Ectodermal cell (in vitro differentiated cells): ENCODE data around the gene COL6A3.

Experiments
- H3K27ac ChIP-seq: 2 replicates; pipeline ENCODE4 v1.7.0; 2013; ENCODE audit warnings: mild to moderate bottlenecking, low read depth, low read length; ENCODE audit not compliant: insufficient read depth, poor library complexity, severe bottlenecking
- H3K27me3 ChIP-seq: 2 replicates; pipeline ENCODE4 v1.7.0; 2013; ENCODE audit warnings: mild to moderate bottlenecking, low read length; ENCODE audit not compliant: insufficient read depth, control insufficient read depth, poor library complexity, severe bottlenecking
- H3K36me3 ChIP-seq: one replicate; pipeline ENCODE4 v1.7.0; 2013; ENCODE audit warnings: low read length; ENCODE audit not compliant: control insufficient read depth, insufficient read depth
- H3K4me1 ChIP-seq: one replicate; pipeline ENCODE4 v1.7.0; 2013; ENCODE audit warnings: low read length; ENCODE audit not compliant: control insufficient read depth, insufficient read depth
- H3K4me3 ChIP-seq: 2 replicates; pipeline ENCODE4 v1.7.0; 2013; ENCODE audit warnings: low read depth, low read length, control low read depth; ENCODE audit not compliant: insufficient read depth
- H3K9me3 ChIP-seq: 2 replicates; pipeline ENCODE4 v1.7.0; 2013; ENCODE audit warnings: mild to moderate bottlenecking, low read length, moderate library complexity; ENCODE audit not compliant: control insufficient read depth
- WGBS, 2 experiments: methylation state at CpG; one replicate each; pipeline ENCODE4 v1.1.7; 2013; ENCODE audit warnings: missing lambda C conversion rate in 2 of 2; 5-methylcytosine and 5-hydroxymethylcytosine counted together

COL6A3 gene

DNA sequence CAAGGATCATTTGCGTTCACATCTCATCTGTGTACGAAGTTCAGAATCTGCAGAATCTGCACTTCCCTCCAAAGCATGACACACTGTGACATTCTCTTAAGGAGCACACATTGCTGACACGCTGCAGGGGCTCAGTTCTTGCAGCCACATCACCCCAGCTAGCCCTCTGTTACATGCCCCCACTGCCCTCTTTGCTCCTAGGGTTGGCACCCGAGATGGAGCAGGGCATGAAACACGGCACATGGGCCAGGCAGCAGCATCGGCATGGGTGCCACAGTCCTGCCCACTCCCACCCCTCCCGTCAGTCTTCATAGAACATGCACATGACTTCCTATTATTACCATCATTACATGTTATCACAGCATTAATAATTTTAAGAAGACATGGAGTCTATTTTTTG is 76.4 kb downstream of the COL6A3 start:
- no peak overlapping the region for H3K27ac ChIP-seq
- no peaks in the 10 kb centered on the region for H3K4me1 ChIP-seq
- H3K9me3 ChIP-seq: no peaks in the 10 kb centered on the region
- WGBS, 2 experiments: 93 to 95% methylated on average over 7 of the region's 7 CpGs
- H3K36me3 ChIP-seq: no peaks in the 10 kb centered on the region
- H3K27me3 ChIP-seq: no peaks in the 10 kb centered on the region
- no peak overlapping the region for H3K4me3 ChIP-seq

- H3K27me3 ChIP-seq: no peaks in the 10 kb centered on the region
- no peak overlapping the region for H3K27ac ChIP-seq
- H3K9me3 ChIP-seq: no peaks in the 10 kb centered on the region
- 93% methylated on average over 16 of the region's 16 CpGs for WGBS, 2 experiments
- no peaks in the 10 kb centered on the region for H3K4me1 ChIP-seq
- H3K4me3 ChIP-seq: no peak overlapping the region
- H3K36me3 ChIP-seq: no peaks in the 10 kb centered on the region
Observed at GRCh38 chr2:237336131-237336530, 77.8 kb downstream of the COL6A3 start.

DNA sequence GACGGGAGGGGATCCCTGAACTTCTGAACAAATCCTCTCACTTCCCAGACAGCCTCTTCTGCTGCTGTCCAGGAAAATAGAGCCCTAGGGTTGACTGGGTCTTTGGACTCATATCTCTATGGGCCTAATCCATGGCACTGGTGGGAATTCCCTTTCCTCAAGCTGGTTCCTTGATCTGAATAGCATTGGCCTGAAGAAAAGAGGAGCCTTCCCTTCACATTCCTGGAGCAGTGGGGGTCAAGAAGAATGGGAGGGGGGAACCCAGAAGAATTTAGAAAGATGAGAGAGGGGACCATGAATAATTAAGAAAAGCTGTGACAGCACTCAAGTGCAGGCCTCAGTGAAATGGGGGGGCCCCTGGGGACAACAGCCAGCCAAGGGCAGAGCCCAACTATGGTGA is 80.2 kb downstream of the COL6A3 start:
- Histone ChIP-seq H3K27ac (no peak overlapping the region), H3K4me1 (no peaks in the 10 kb centered on the region), H3K9me3 (no peaks in the 10 kb centered on the region), H3K4me3 (no peak overlapping the region), H3K36me3 (no peaks in the 10 kb centered on the region), H3K27me3 (no peaks in the 10 kb centered on the region)
- 95% methylated on average over 1 of the region's 1 CpG for WGBS, 2 experiments

- H3K27me3 ChIP-seq: no peaks in the 10 kb centered on the region
- WGBS, 2 experiments: 55 to 61% methylated on average over 4 of the region's 4 CpGs
- H3K4me3 ChIP-seq: no peak overlapping the region
- H3K27ac ChIP-seq: no peak overlapping the region
- no peaks in the 10 kb centered on the region for H3K36me3 ChIP-seq
- H3K4me1 ChIP-seq: no peaks in the 10 kb centered on the region
- H3K9me3 ChIP-seq: no peaks in the 10 kb centered on the region
Observed at GRCh38 chr2:237330541-237330940, 83.4 kb downstream of the COL6A3 start.

DNA sequence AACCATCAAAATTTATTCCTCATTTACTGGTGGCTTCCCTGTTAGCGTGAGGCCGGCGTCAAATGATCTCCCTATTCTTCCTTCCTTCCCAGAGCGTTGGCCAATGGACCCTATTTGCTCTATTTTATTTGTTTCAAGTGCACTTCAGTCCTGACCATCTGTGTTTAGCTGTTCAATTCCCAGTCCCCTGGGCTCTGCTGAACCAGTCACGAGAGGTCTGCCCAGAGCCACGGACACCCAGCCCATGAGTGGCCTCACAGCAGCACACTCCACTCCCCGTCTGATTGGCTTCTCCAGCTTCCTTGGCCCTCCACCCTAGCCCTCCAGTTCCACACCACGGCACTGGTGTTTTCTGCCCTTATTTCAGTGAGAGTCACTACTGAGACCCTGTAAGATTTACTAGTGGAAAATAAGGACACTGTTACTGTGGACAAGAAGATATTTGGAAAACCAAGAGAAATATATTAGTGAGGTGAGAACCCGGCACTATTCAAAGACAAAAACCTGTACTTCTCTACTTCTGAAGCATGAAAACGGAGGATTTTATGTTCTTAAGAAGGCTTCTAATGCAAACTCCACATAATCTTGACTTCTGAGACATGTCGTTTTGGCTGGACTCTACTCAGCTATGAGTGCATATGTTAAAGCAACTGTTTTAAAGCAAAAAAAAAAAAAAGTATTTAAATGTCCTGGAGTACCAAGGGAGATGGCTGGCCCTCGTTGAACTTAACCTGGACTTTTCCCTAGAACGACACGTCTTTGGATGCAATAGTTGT is 86.6 kb downstream of the COL6A3 start:
- H3K4me1 ChIP-seq: no peaks in the 10 kb centered on the region
- H3K36me3 ChIP-seq: no peaks in the 10 kb centered on the region
- H3K27me3 ChIP-seq: no peaks in the 10 kb centered on the region
- WGBS, 2 experiments: 93 to 94% methylated on average over 14 of the region's 14 CpGs
- no peak overlapping the region for H3K4me3 ChIP-seq
- H3K27ac ChIP-seq: no peak overlapping the region
- H3K9me3 ChIP-seq: no peaks in the 10 kb centered on the region

DNA sequence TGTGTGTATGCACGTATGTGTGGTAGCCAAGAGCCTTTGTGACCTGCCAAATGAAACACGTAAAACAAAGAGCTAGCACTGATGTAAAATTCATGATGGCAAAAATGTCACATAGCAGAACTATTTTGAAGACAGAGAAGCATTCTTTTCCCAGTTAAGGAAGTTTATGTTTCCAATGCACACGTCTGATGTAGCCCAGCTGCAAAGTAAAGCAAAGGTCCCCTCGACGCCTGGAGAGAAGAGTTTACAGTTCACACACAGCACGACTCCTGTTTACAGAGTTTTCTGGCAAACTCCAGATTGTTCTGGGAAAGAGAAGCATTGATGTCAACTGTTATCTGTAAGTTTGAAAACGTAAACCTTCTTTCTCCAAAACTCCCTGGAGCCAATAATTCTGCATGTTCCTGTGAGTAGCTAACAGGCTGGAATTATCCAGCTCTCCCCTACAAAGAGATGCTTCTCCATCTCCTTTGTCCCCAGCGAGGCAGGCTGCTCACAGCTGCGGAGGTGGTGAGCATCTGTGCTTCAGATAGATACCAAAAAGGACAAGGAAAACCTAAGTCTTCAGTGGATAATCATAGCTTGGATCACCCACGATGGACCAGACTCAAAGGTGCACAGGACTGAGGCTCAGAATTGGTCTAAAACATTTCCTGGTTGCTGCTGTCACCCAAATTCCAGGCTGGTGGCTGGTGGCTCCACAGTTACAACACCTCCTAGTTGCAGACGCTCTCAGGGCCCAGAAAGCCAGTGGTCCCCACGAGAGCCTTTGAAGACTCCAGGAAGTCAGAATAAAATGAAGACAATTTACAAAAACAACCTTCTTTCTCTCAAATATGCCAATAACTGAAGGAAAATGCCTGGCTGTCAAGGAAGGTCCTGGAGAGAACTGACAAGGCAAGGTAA is 87.4 kb downstream of the COL6A3 start:
- Histone ChIP-seq H3K4me1 (no peaks in the 10 kb centered on the region), H3K36me3 (no peaks in the 10 kb centered on the region), H3K4me3 (no peak overlapping the region), H3K27ac (no peak overlapping the region), H3K9me3 (no peaks in the 10 kb centered on the region), H3K27me3 (no peaks in the 10 kb centered on the region)
- 89 to 92% methylated on average over 12 of the region's 12 CpGs for WGBS, 2 experiments

- Histone ChIP-seq H3K4me3 (no peak overlapping the region), H3K4me1 (no peaks in the 10 kb centered on the region), H3K9me3 (no peaks in the 10 kb centered on the region), H3K27me3 (no peaks in the 10 kb centered on the region), H3K36me3 (no peaks in the 10 kb centered on the region), H3K27ac (no peak overlapping the region)
- 89 to 99% methylated on average over 5 of the region's 5 CpGs for WGBS, 2 experiments
Observed at GRCh38 chr2:237324837-237325236, 89.1 kb downstream of the COL6A3 start.

DNA sequence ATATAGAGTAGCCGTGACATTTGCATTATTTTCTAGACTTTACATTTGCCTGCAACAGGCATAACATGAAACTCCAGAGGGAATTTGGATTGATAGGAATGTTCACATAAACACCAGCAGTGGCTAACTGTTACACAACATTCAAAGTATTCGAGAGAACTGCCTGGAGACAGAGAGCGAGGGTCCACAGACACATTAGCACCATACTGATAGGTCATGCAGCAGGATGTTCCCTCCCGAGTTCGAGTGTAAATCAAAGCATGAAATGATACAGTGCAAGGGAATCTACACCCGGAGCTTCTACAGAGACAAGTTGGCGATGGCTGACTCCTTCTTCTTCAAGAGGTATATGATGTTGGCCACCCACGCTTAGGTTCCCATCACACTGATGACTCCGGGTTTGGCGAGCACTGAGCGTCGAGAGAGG is 89.5 kb downstream of the COL6A3 start:
- WGBS, 2 experiments: 92 to 93% methylated on average over 12 of the region's 12 CpGs
- Histone ChIP-seq H3K9me3 (no peaks in the 10 kb centered on the region), H3K36me3 (no peaks in the 10 kb centered on the region), H3K4me3 (no peak overlapping the region), H3K27ac (no peak overlapping the region), H3K27me3 (no peaks in the 10 kb centered on the region), H3K4me1 (no peaks in the 10 kb centered on the region)

DNA sequence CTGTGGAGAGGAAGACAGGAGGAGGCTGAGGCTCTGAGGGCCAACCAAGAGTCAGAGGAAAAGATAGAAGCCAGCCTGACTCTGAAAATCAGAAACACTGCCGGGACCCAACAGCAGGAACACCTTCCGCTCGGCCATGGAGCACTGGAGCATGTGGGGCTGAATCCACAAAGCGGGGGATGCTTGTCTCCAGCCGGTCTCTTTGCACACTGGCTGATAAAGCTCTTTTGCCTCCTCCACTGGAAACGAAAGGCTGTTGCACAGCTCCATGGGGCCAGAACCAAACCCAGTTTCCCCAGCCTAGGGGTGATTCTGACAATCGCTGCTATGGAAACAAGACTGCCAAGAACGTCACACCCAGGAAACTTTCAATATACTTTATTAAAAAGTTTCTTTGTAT is 90.3 kb downstream of the COL6A3 start:
- 94 to 95% methylated on average over 7 to 8 of the region's 8 CpGs for WGBS, 2 experiments
- Histone ChIP-seq H3K4me1 (no peaks in the 10 kb centered on the region), H3K27ac (no peak overlapping the region), H3K36me3 (no peaks in the 10 kb centered on the region), H3K9me3 (no peaks in the 10 kb centered on the region), H3K27me3 (no peaks in the 10 kb centered on the region), H3K4me3 (no peak overlapping the region)

DNA sequence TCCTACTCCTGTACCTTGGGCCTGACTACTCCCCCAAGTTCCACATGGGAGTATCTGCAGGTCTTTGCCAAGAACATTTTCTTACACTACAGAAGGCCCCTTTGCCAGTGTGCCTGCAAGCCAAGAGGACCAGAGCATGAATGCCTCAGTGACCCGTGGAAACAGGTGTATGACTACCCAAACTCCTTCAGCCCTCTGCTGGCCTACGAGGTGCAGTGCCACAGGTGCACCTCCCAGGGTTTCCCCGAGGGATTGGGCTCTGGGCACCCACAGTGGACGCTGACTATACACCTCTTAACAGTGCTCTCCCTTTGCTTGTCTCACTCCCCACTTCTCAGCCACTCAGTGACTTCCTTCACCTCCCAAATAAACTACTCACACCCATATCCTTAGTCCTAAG is 91.4 kb downstream of the COL6A3 start:
- H3K27ac ChIP-seq: no peak overlapping the region
- no peaks in the 10 kb centered on the region for H3K4me1 ChIP-seq
- WGBS, 2 experiments: 75 to 77% methylated on average over 4 of the region's 4 CpGs

More for the DNA sequence above, 91.4 kb downstream of the COL6A3 start:
- Histone ChIP-seq H3K4me3 (no peak overlapping the region), H3K36me3 (no peaks in the 10 kb centered on the region), H3K9me3 (no peaks in the 10 kb centered on the region), H3K27me3 (no peaks in the 10 kb centered on the region)
